ENCODE results near the gene PYGB.

- TF ChIP-seq CTCF (IDR thresholded peaks at IDR 0.05) (no peak), POLR2A (IDR thresholded peaks at IDR 0.05) (no peak)
Measured at GRCh38 chr20:25251019-25251418, 3.1 kb downstream of the PYGB start.
